WTC11 (cell line): ENCODE data around the gene DCUN1D3. TPM values are rescaled to one million over a fixed set of nuclear protein-coding genes. Genes with fewer than 3 reads are reported as not detected.

Experiments
- ATAC-seq: fragments of 200-7000 bp; cut with Tn5 transposase; 2 replicates; pipeline ENCODE4 v1.10.0; 2021; ENCODE audit warnings: mild to moderate bottlenecking, moderate library complexity
- CTCF ChIA-PET: fragments of 300-600 bp; sonication (Branson Sonifier 250); formaldehyde crosslinking; loops from one replicate; lab custom pipeline; 2021; ENCODE audit warnings: antibody characterized with exemption; lab: Charles Lee
- POLR2A ChIA-PET: fragments of 350-600 bp; sonication (Branson Sonifier 250); formaldehyde crosslinking; loops from one replicate; lab custom pipeline; 2021; ENCODE audit warnings: antibody characterized with exemption; lab: Charles Lee
- DNase-seq: peaks from one replicate; pipeline ENCODE4 v3.0.0; 2021; ENCODE audit warnings: low spot score
- H3K27ac Mint-ChIP-seq: 2 replicates; pipeline ENCODE4 v1.8.0; 2021; ENCODE audit warnings: mixed read lengths
- H3K27me3 Mint-ChIP-seq: 2 replicates; pipeline ENCODE4 v1.8.0; 2021; ENCODE audit warnings: low read depth, mild to moderate bottlenecking, moderate library complexity, mixed read lengths
- H3K36me3 Mint-ChIP-seq: 2 replicates; pipeline ENCODE4 v1.8.0; 2021; ENCODE audit warnings: mixed read lengths
- H3K4me1 Mint-ChIP-seq: 2 replicates; pipeline ENCODE4 v1.8.0; 2022; ENCODE audit warnings: mixed read lengths
- H3K4me3 Mint-ChIP-seq: 2 replicates; pipeline ENCODE4 v1.8.0; 2021; ENCODE audit warnings: mild to moderate bottlenecking, moderate library complexity, mixed read lengths
- H3K9me3 Mint-ChIP-seq: 2 replicates; pipeline ENCODE4 v1.8.0; 2021; ENCODE audit warnings: mixed read lengths
- ELF4 ChIP-seq: sonication (generic); formaldehyde crosslinking; IDR thresholded peaks from 2 replicates; pipeline ENCODE4 v1.8.1; 2022; ENCODE audit warnings: low read depth, mild to moderate bottlenecking, moderate library complexity, missing genetic modification reagents
- EMX1 ChIP-seq: fragments of 250-450 bp; sonication (Bioruptor Pico); IDR thresholded peaks from 2 replicates; pipeline ENCODE4 v1.8.0; 2021; ENCODE audit warnings: mild to moderate bottlenecking
- ESRRA ChIP-seq: sonication (generic); formaldehyde crosslinking; IDR thresholded peaks from 2 replicates; pipeline ENCODE4 v1.8.1; 2022; ENCODE audit warnings: mild to moderate bottlenecking, missing genetic modification reagents, borderline replicate concordance
- FOXJ3 ChIP-seq: sonication (generic); formaldehyde crosslinking; IDR thresholded peaks from 2 replicates; pipeline ENCODE4 v1.9.0; 2021; ENCODE audit warnings: missing genetic modification reagents, mild to moderate bottlenecking, borderline replicate concordance
- GTF2I ChIP-seq: fragments of 250-450 bp; sonication (Bioruptor Pico); conservative IDR thresholded peaks from 2 replicates; pipeline ENCODE4 v1.4.0; 2021; ENCODE audit warnings: mild to moderate bottlenecking
- HMGA2 ChIP-seq: fragments of 250-450 bp; sonication (Bioruptor Pico); IDR thresholded peaks from 2 replicates; pipeline ENCODE4 v1.4.0; 2021; ENCODE audit warnings: mild to moderate bottlenecking, moderate library complexity
- JAZF1 ChIP-seq: fragments of 250-450 bp; sonication (Bioruptor Pico); IDR thresholded peaks from 2 replicates; pipeline ENCODE4 v1.9.0; 2021; ENCODE audit warnings: moderate library complexity, mild to moderate bottlenecking, inconsistent platforms
- KAT7 ChIP-seq: sonication (generic); formaldehyde crosslinking; IDR thresholded peaks from 2 replicates; pipeline ENCODE4 v1.8.1; 2023; ENCODE audit warnings: missing genetic modification reagents, mild to moderate bottlenecking, borderline replicate concordance
- MYBL2 ChIP-seq: sonication (generic); formaldehyde crosslinking; IDR thresholded peaks from 2 replicates; pipeline ENCODE4 v1.8.1; 2023; ENCODE audit warnings: mild to moderate bottlenecking, moderate library complexity, missing genetic modification reagents
- NFE2L1 ChIP-seq: sonication (generic); formaldehyde crosslinking; IDR thresholded peaks from 2 replicates; pipeline ENCODE4 v1.8.1; 2023; ENCODE audit warnings: missing genetic modification reagents
- PRRX2 ChIP-seq: fragments of 250-450 bp; sonication (Bioruptor Pico); IDR thresholded peaks from 2 replicates; pipeline ENCODE4 v1.8.0; 2021; ENCODE audit warnings: mild to moderate bottlenecking
- RELA ChIP-seq: sonication (generic); formaldehyde crosslinking; IDR thresholded peaks from 2 replicates; pipeline ENCODE4 v1.8.1; 2022; ENCODE audit warnings: missing genetic modification reagents, mild to moderate bottlenecking, borderline replicate concordance
- SOX15 ChIP-seq: fragments of 250-450 bp; sonication (Bioruptor Pico); IDR thresholded peaks from 2 replicates; pipeline ENCODE4 v1.9.0; 2021; ENCODE audit warnings: mild to moderate bottlenecking
- TEAD1 ChIP-seq: sonication (generic); formaldehyde crosslinking; IDR thresholded peaks from 2 replicates; pipeline ENCODE4 v1.8.0; 2022; ENCODE audit warnings: mild to moderate bottlenecking, missing genetic modification reagents
- TP53 ChIP-seq: sonication (generic); formaldehyde crosslinking; IDR thresholded peaks from 2 replicates; pipeline ENCODE4 v1.8.1; 2023; ENCODE audit warnings: mild to moderate bottlenecking, missing genetic modification reagents
- ZNF121 ChIP-seq: sonication (generic); formaldehyde crosslinking; IDR thresholded peaks from 2 replicates; pipeline ENCODE4 v1.8.0; 2023; ENCODE audit warnings: missing genetic modification reagents
- ZNF219 ChIP-seq: sonication (generic); formaldehyde crosslinking; IDR thresholded peaks from 2 replicates; pipeline ENCODE4 v1.8.0; 2023; ENCODE audit warnings: missing genetic modification reagents, mild to moderate bottlenecking, borderline replicate concordance
- ZNF232 ChIP-seq: sonication (generic); formaldehyde crosslinking; IDR thresholded peaks from 2 replicates; pipeline ENCODE4 v1.8.0; 2022; ENCODE audit warnings: mild to moderate bottlenecking, missing genetic modification reagents
- ZNF396 ChIP-seq: fragments of 250-450 bp; sonication (Bioruptor Pico); IDR thresholded peaks from 2 replicates; pipeline ENCODE4 v1.8.0; 2021; ENCODE audit warnings: mild to moderate bottlenecking, moderate library complexity, borderline replicate concordance
- total RNA-seq: library from RNA; stranded (reverse); gene quantifications from 3 replicates; pipeline ENCODE4 v1.2.3, GENCODE V29; 2021
- TF ChIP-seq, protein P1 (sequence below): sonication (generic); formaldehyde crosslinking; IDR thresholded peaks from 2 replicates; pipeline ENCODE4 v1.8.1; 2023; ENCODE audit warnings: mild to moderate bottlenecking, missing genetic modification reagents, borderline replicate concordance
- TF ChIP-seq, protein P2 (sequence below): fragments of 250-450 bp; sonication (Bioruptor Pico); IDR thresholded peaks from 2 replicates; pipeline ENCODE4 v2.1.2; 2022; ENCODE audit warnings: mild to moderate bottlenecking, moderate library complexity
- TF ChIP-seq, protein P3 (sequence below): sonication (generic); formaldehyde crosslinking; IDR thresholded peaks from 2 replicates; pipeline ENCODE4 v1.8.0; 2023; ENCODE audit warnings: missing genetic modification reagents
- TF ChIP-seq, protein P4 (sequence below): sonication (generic); formaldehyde crosslinking; IDR thresholded peaks from 2 replicates; pipeline ENCODE4 v1.8.0; 2022; ENCODE audit warnings: mild to moderate bottlenecking, missing genetic modification reagents
- TF ChIP-seq, protein P5 (sequence below): sonication (generic); formaldehyde crosslinking; IDR thresholded peaks from 2 replicates; pipeline ENCODE4 v1.8.1; 2022; ENCODE audit warnings: low read depth, missing genetic modification reagents, borderline replicate concordance

The DCUN1D3 gene
- total RNA-seq, 1 experiment from 2014 or later: 14.7 TPM

DNA sequence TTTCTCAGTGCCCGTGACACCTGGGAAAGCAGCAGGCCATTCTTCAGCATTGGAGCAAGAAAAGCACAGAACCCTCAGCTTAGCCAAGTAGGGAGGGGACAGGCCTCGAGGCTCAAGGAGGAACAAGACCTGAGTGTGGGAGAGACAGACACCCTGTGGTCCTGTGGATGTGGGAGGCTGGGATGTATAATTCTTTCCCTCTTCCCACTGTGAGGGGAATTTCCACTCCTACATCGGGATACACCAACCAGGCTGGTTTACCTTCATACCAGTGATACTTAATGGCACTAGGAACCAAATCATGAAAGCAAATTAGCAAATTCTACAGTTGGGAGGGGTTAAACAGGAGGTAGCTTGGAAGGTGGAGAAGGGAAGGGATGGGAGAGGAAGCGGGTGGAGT is 42.1 kb upstream of the DCUN1D3 start:
- H3K4me3 Mint-ChIP-seq: no peak overlapping the region

DNA sequence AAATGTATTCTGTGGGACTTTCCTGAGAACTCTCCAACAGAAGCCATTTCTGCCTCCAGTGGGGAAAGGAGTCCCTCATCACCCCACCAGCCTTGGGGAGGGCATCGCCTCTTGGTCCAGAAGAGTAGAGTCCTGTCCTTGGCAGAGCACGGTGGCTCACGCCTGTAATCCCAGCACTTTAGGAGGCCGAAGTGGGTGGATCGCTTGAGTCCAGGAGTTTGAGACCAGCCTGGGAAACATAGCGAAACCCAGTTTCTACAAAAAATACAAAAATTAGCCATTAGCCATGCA is 41.4 kb upstream of the DCUN1D3 start:
- DNase-seq: no peak
- TF ChIP-seq JAZF1 (CRISPR knock-in tag): no peak
- no peak for TF ChIP-seq ZNF121
- Mint-ChIP-seq H3K9me3 (no peaks in the 10 kb centered on the region), H3K4me3 (no peak overlapping the region), H3K4me1 (peaks cover 18% of the 10 kb centered on the region), H3K27me3 (no peaks in the 10 kb centered on the region), H3K36me3 (no peaks in the 10 kb centered on the region), H3K27ac (no peak overlapping the region)
- ATAC-seq: no peak
- ChIA-PET CTCF (interaction anchor here (0.6 to 1.2 kb wide), 3 partner anchors 60 to 288 kb away, joined by 3 read pairs; no protein-coding TSS in a partner anchor), POLR2A (no interaction called here)

More for the DNA sequence above, 42.1 kb upstream of the DCUN1D3 start:
- no peak overlapping the region for H3K27ac Mint-ChIP-seq
- TF ChIP-seq, protein P1, sequence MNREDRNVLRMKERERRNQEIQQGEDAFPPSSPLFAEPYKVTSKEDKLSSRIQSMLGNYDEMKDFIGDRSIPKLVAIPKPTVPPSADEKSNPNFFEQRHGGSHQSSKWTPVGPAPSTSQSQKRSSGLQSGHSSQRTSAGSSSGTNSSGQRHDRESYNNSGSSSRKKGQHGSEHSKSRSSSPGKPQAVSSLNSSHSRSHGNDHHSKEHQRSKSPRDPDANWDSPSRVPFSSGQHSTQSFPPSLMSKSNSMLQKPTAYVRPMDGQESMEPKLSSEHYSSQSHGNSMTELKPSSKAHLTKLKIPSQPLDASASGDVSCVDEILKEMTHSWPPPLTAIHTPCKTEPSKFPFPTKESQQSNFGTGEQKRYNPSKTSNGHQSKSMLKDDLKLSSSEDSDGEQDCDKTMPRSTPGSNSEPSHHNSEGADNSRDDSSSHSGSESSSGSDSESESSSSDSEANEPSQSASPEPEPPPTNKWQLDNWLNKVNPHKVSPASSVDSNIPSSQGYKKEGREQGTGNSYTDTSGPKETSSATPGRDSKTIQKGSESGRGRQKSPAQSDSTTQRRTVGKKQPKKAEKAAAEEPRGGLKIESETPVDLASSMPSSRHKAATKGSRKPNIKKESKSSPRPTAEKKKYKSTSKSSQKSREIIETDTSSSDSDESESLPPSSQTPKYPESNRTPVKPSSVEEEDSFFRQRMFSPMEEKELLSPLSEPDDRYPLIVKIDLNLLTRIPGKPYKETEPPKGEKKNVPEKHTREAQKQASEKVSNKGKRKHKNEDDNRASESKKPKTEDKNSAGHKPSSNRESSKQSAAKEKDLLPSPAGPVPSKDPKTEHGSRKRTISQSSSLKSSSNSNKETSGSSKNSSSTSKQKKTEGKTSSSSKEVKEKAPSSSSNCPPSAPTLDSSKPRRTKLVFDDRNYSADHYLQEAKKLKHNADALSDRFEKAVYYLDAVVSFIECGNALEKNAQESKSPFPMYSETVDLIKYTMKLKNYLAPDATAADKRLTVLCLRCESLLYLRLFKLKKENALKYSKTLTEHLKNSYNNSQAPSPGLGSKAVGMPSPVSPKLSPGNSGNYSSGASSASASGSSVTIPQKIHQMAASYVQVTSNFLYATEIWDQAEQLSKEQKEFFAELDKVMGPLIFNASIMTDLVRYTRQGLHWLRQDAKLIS: no peak
- TF ChIP-seq JAZF1 (CRISPR knock-in tag) (no peak), ESRRA (no peak), TP53 (CRISPR knock-in tag) (no peak), ELF4 (CRISPR knock-in tag) (no peak), NFE2L1 (CRISPR knock-in tag) (no peak), ZNF232 (CRISPR knock-in tag) (no peak), SOX15 (CRISPR knock-in tag) (no peak), TEAD1 (CRISPR knock-in tag) (no peak), FOXJ3 (CRISPR knock-in tag) (no peak), KAT7 (CRISPR knock-in tag) (no peak), GTF2I (CRISPR knock-in tag) (no peak), ZNF396 (CRISPR knock-in tag) (no peak)
- TF ChIP-seq, protein P2, sequence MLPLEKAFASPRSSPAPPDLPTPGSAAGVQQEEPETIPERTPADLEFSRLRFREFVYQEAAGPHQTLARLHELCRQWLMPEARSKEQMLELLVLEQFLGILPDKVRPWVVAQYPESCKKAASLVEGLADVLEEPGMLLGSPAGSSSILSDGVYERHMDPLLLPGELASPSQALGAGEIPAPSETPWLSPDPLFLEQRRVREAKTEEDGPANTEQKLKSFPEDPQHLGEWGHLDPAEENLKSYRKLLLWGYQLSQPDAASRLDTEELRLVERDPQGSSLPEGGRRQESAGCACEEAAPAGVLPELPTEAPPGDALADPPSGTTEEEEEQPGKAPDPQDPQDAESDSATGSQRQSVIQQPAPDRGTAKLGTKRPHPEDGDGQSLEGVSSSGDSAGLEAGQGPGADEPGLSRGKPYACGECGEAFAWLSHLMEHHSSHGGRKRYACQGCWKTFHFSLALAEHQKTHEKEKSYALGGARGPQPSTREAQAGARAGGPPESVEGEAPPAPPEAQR (CRISPR knock-in tag): no peak
- no peaks in the 10 kb centered on the region for H3K27me3 Mint-ChIP-seq
- peaks cover 18% of the 10 kb centered on the region for H3K4me1 Mint-ChIP-seq
- CTCF ChIA-PET: interaction anchor here (1.2 kb wide), 1 partner anchor 60 kb away, joined by 3 read pairs; no protein-coding TSS in a partner anchor
- POLR2A ChIA-PET: no interaction called here
- DNase-seq (no peak), ATAC-seq (no peak)
- H3K9me3 Mint-ChIP-seq: no peaks in the 10 kb centered on the region
- no peaks in the 10 kb centered on the region for H3K36me3 Mint-ChIP-seq

DNA sequence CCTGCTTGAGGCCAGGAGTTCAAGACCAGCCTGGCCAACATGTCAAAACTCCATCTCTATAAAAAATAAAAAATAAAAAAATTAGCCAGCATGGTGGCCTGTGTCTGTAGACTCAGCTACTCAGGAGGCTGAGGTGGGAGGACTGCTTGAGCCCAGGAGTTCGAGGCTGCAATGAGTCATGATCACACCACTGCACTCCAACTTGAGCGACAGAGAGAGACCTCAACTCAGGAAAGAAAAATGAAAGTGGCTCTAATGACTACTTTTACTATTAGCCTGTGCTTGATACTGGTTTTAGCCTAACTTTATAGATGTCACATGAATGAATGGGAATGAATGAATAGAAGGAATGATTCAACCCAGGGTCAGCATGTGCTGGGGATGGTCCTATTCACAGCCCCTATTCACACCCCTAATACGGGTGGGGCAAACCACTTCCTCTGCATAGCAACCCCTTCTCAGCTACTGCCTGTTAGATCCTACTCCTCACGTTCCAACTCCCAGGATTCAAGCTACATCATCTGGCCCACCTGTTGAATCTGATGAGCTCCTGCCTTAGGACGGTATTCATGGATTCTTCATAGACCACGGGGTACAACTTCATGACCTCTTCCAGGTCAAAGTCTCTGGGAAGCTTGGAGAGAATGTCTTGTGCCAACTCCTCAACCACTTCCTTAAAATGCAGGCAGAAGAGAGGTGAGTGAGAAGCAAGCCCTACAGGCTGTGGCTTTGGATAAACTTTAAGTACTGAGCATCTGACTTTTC is 40.9 kb upstream of the DCUN1D3 start:
- DNase-seq: no peak
- Mint-ChIP-seq H3K4me3 (no peak overlapping the region), H3K9me3 (no peaks in the 10 kb centered on the region), H3K27me3 (no peaks in the 10 kb centered on the region), H3K36me3 (no peaks in the 10 kb centered on the region), H3K4me1 (peaks cover 15% of the 10 kb centered on the region), H3K27ac (no peak overlapping the region)
- POLR2A ChIA-PET: no interaction called here
- no peak for ATAC-seq
- CTCF ChIA-PET: interaction anchor here (0.6 to 1.2 kb wide), 3 partner anchors 61 to 289 kb away, joined by 3 read pairs; no protein-coding TSS in a partner anchor
- TF ChIP-seq PRRX2 (no peak), ZNF219 (CRISPR knock-in tag) (no peak), EMX1 (CRISPR knock-in tag) (no peak), MYBL2 (no peak), HMGA2 (no peak), RELA (no peak)
- TF ChIP-seq, protein P3, sequence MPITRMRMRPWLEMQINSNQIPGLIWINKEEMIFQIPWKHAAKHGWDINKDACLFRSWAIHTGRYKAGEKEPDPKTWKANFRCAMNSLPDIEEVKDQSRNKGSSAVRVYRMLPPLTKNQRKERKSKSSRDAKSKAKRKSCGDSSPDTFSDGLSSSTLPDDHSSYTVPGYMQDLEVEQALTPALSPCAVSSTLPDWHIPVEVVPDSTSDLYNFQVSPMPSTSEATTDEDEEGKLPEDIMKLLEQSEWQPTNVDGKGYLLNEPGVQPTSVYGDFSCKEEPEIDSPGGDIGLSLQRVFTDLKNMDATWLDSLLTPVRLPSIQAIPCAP (CRISPR knock-in tag): no peak
- TF ChIP-seq, protein P4, sequence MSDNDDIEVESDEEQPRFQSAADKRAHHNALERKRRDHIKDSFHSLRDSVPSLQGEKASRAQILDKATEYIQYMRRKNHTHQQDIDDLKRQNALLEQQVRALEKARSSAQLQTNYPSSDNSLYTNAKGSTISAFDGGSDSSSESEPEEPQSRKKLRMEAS (CRISPR knock-in tag): no peak
- TF ChIP-seq, protein P5, sequence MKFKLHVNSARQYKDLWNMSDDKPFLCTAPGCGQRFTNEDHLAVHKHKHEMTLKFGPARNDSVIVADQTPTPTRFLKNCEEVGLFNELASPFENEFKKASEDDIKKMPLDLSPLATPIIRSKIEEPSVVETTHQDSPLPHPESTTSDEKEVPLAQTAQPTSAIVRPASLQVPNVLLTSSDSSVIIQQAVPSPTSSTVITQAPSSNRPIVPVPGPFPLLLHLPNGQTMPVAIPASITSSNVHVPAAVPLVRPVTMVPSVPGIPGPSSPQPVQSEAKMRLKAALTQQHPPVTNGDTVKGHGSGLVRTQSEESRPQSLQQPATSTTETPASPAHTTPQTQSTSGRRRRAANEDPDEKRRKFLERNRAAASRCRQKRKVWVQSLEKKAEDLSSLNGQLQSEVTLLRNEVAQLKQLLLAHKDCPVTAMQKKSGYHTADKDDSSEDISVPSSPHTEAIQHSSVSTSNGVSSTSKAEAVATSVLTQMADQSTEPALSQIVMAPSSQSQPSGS (CRISPR knock-in tag): no peak
